GM18520 (cell line): ENCODE data around the gene CD38.
"Not testable (repeated sequence)": the region's sequence is repeated elsewhere in the genome, so short reads cannot be mapped to it uniquely, and the experiment has no call there.

Experiments
- ATAC-seq: cut with Tn5 transposase; IDR thresholded peaks from one replicate; pipeline ENCODE4 v1.9.1; 2021; ENCODE audit not compliant: unreplicated experiment

CD38 gene

GRCh38 chr4:15758294-15758693 lies 19.8 kb upstream of the CD38 start:
- ATAC-seq = no peak

- not testable (repeated sequence) for ATAC-seq
Observed at GRCh38 chr4:15762460-15762859, 15.7 kb upstream of the CD38 start.

GRCh38 chr4:15765391-15765790 lies 12.7 kb upstream of the CD38 start:
- no peak for ATAC-seq

- ATAC-seq = no peak
Observed at GRCh38 chr4:15765910-15766697, 12.0 kb upstream of the CD38 start.

GRCh38 chr4:15766821-15767220 lies 11.3 kb upstream of the CD38 start:
- ATAC-seq = no peak

GRCh38 chr4:15769202-15769601 lies 8.9 kb upstream of the CD38 start:
- ATAC-seq = no peak

- ATAC-seq = peak; percentile 87
Observed at GRCh38 chr4:15771216-15772058, 6.7 kb upstream of the CD38 start.

- no peak for ATAC-seq
Observed at GRCh38 chr4:15774020-15774420, 4.1 kb upstream of the CD38 start.

GRCh38 chr4:15776871-15777648 lies 1.1 kb upstream of the CD38 start:
- ATAC-seq = no peak

GRCh38 chr4:15777697-15778288 lies 335 bp upstream of the CD38 start:
- ATAC-seq = no peak

- ATAC-seq = no peak
Observed at GRCh38 chr4:15779306-15779705, 1.2 kb downstream of the CD38 start.

- no peak for ATAC-seq
Observed at GRCh38 chr4:15779809-15780208, 1.7 kb downstream of the CD38 start.

- peak; percentile 28 for ATAC-seq
Observed at GRCh38 chr4:15781427-15782095, 3.4 kb downstream of the CD38 start.

- ATAC-seq = no peak
Observed at GRCh38 chr4:15783676-15784075, 5.5 kb downstream of the CD38 start.

- peak; percentile 70 for ATAC-seq
Observed at GRCh38 chr4:15784959-15785634, 7.0 kb downstream of the CD38 start.

- ATAC-seq = no peak
Observed at GRCh38 chr4:15786743-15787142, 8.6 kb downstream of the CD38 start.

- ATAC-seq = no peak
Observed at GRCh38 chr4:15792974-15793373, 14.8 kb downstream of the CD38 start.

- no peak for ATAC-seq
Observed at GRCh38 chr4:15793506-15794363, 15.6 kb downstream of the CD38 start.

- ATAC-seq = no peak
Observed at GRCh38 chr4:15794426-15794825, 16.3 kb downstream of the CD38 start.
